PC-9 (cell line): ENCODE measurements around the gene TMEM128.

Experiments
- CTCF ChIP-seq: fragments of 200-600 bp; sonication (generic); conservative IDR thresholded peaks from 2 replicates; pipeline ENCODE4 v1.6.1; 2017; ENCODE audit warnings: mixed run types, antibody characterized with exemption, mild to moderate bottlenecking, moderate library complexity
- EZH2 ChIP-seq: fragments of 200-600 bp; sonication (generic); IDR thresholded peaks from 2 replicates; pipeline ENCODE4 v1.8.0; 2017; ENCODE audit warnings: antibody characterized with exemption, low read depth

GRCh38 chr4:4202510-4202909 is 45.5 kb downstream of the TMEM128 start:
- TF ChIP-seq EZH2 (no peak), CTCF (no peak)
